Measurements from ENCODE around the gene EGF.

Gene EGF

GRCh38 chr4:109913596-109914241 is 1.0 kb downstream of the EGF start:
- Histone ChIP-seq H3K27me3 (no peaks in the 10 kb centered on the region), H3K9me3 (replicated peaks in 1 of 11) (no peaks in the 10 kb centered on the region), H3K27ac (peak overlapping the region in 1 of 11 experiments; percentile 54; a peak in 1 of 22 replicates), H3K4me2 (peak overlapping the region in 3 of 11 experiments; percentile 66 to 75 (median 71); a peak in 5 of 22 replicates), H3K4me1 (peaks cover 8 to 18% (median 12%) of the 10 kb centered on the region in 10 experiments), H3K36me3 (no peaks in the 10 kb centered on the region), H3K4me3 (no peak overlapping the region), H4K20me1 (no peaks in the 10 kb centered on the region), H3K9ac (no peak overlapping the region)
- TF ChIP-seq Cebpa-rat (IDR thresholded peaks at IDR 0.05), result no peak

GRCh38 chr4:109914322-109914721 is 1.6 kb downstream of the EGF start:
- H3K27me3 ChIP-seq, result no peaks in the 10 kb centered on the region
- no peaks in the 10 kb centered on the region for H3K36me3 ChIP-seq
- H3K9ac ChIP-seq, result no peak overlapping the region
- H3K4me3 ChIP-seq, result no peak overlapping the region
- H3K27ac ChIP-seq, result no peak overlapping the region
- H3K4me1 ChIP-seq, result peaks cover 8 to 18% (median 12%) of the 10 kb centered on the region in 10 experiments
- H3K9me3 ChIP-seq (replicated peaks in 1 of 11), result no peaks in the 10 kb centered on the region
- H3K4me2 ChIP-seq, result no peak overlapping the region
- H4K20me1 ChIP-seq, result no peaks in the 10 kb centered on the region
- no peak for TF ChIP-seq Cebpa-rat (IDR thresholded peaks at IDR 0.05)

GRCh38 chr4:109915385-109916026 is 2.8 kb downstream of the EGF start:
- Histone ChIP-seq H3K4me1 (peaks cover 8 to 18% (median 12%) of the 10 kb centered on the region in 10 experiments), H3K27ac (no peak overlapping the region), H3K9me3 (replicated peaks in 1 of 11) (no peaks in the 10 kb centered on the region), H3K4me3 (no peak overlapping the region), H3K27me3 (no peaks in the 10 kb centered on the region), H3K9ac (no peak overlapping the region), H4K20me1 (no peaks in the 10 kb centered on the region), H3K36me3 (no peaks in the 10 kb centered on the region), H3K4me2 (no peak overlapping the region)
- no peak for TF ChIP-seq Cebpa-rat (IDR thresholded peaks at IDR 0.05)

GRCh38 chr4:109916027-109916409 is 3.3 kb downstream of the EGF start:
- Histone ChIP-seq H3K36me3 (no peaks in the 10 kb centered on the region), H3K27me3 (no peaks in the 10 kb centered on the region), H3K4me1 (peaks cover 8 to 18% (median 12%) of the 10 kb centered on the region in 10 experiments), H3K9me3 (replicated peaks in 1 of 11) (no peaks in the 10 kb centered on the region), H3K27ac (no peak overlapping the region), H3K4me3 (no peak overlapping the region), H4K20me1 (no peaks in the 10 kb centered on the region), H3K4me2 (no peak overlapping the region), H3K9ac (no peak overlapping the region)
- no peak for TF ChIP-seq Cebpa-rat (IDR thresholded peaks at IDR 0.05)

GRCh38 chr4:109921384-109921808 is 8.7 kb downstream of the EGF start:
- Histone ChIP-seq H4K20me1 (no peaks in the 10 kb centered on the region), H3K4me3 (no peak overlapping the region), H3K9me3 (replicated peaks in 1 of 11) (no peaks in the 10 kb centered on the region), H3K27me3 (no peaks in the 10 kb centered on the region), H3K9ac (no peak overlapping the region), H3K4me1 (peaks cover 8 to 15% (median 12%) of the 10 kb centered on the region in 10 experiments), H3K4me2 (no peak overlapping the region), H3K27ac (no peak overlapping the region), H3K36me3 (no peaks in the 10 kb centered on the region)
- no peak for TF ChIP-seq Cebpa-rat (IDR thresholded peaks at IDR 0.05)

GRCh38 chr4:109925396-109925795 is 12.7 kb downstream of the EGF start:
- H3K36me3 ChIP-seq, result no peaks in the 10 kb centered on the region
- no peaks in the 10 kb centered on the region for H3K9me3 ChIP-seq (replicated peaks in 1 of 11)
- no peak overlapping the region for H3K4me3 ChIP-seq
- no peak overlapping the region for H3K27ac ChIP-seq
- no peaks in the 10 kb centered on the region for H3K27me3 ChIP-seq
- H3K9ac ChIP-seq, result no peak overlapping the region
- peak overlapping the region in 9 of 11 experiments; percentile 8 to 63 (median 51); a peak in 14 of 22 replicates for H3K4me2 ChIP-seq
- peaks cover 8 to 15% (median 12%) of the 10 kb centered on the region in 10 experiments for H3K4me1 ChIP-seq
- TF ChIP-seq Cebpa-rat (IDR thresholded peaks at IDR 0.05), result no peak
- H4K20me1 ChIP-seq, result no peaks in the 10 kb centered on the region

GRCh38 chr4:109928327-109929045 is 15.8 kb downstream of the EGF start:
- Histone ChIP-seq H3K27me3 (no peaks in the 10 kb centered on the region), H3K27ac (no peak overlapping the region), H3K36me3 (no peaks in the 10 kb centered on the region), H3K9me3 (replicated peaks in 1 of 11) (no peaks in the 10 kb centered on the region), H3K9ac (no peak overlapping the region), H4K20me1 (no peaks in the 10 kb centered on the region), H3K4me3 (no peak overlapping the region), H3K4me1 (peaks cover 8 to 15% (median 12%) of the 10 kb centered on the region in 10 experiments), H3K4me2 (no peak overlapping the region)
- no peak for TF ChIP-seq Cebpa-rat (IDR thresholded peaks at IDR 0.05)

- no peak for TF ChIP-seq Cebpa-rat (IDR thresholded peaks at IDR 0.05)
- peaks cover 0 to 4% (median 0%) of the 10 kb centered on the region in 11 experiments; a peak in 3 of 22 replicates for H3K9me3 ChIP-seq (replicated peaks in 1 of 11)
- no peak overlapping the region for H3K4me3 ChIP-seq
- H3K27ac ChIP-seq, result no peak overlapping the region
- peaks cover 0 to 2% (median under 1%) of the 10 kb centered on the region in 10 experiments; a peak in 9 of 20 replicates for H3K4me1 ChIP-seq
- H4K20me1 ChIP-seq, result no peaks in the 10 kb centered on the region
- no peak overlapping the region for H3K9ac ChIP-seq
- no peaks in the 10 kb centered on the region for H3K36me3 ChIP-seq
- H3K27me3 ChIP-seq, result no peaks in the 10 kb centered on the region
- no peak overlapping the region for H3K4me2 ChIP-seq
Observed at GRCh38 chr4:109930464-109930863, 17.8 kb downstream of the EGF start.

- Histone ChIP-seq H3K9me3 (replicated peaks in 1 of 11) (peaks cover 0 to 4% (median 0%) of the 10 kb centered on the region in 11 experiments; a peak in 3 of 22 replicates), H3K4me3 (no peak overlapping the region), H3K9ac (no peak overlapping the region), H3K4me1 (no peaks in the 10 kb centered on the region), H3K27me3 (no peaks in the 10 kb centered on the region), H3K36me3 (no peaks in the 10 kb centered on the region), H3K27ac (no peak overlapping the region), H3K4me2 (no peak overlapping the region), H4K20me1 (no peaks in the 10 kb centered on the region)
- TF ChIP-seq Cebpa-rat (IDR thresholded peaks at IDR 0.05), result no peak
Observed at GRCh38 chr4:109930872-109931271, 18.2 kb downstream of the EGF start.
